Transverse colon (tissue), 4 donors: Measurements from ENCODE around the gene BRAT1. TPM values are rescaled to one million over a fixed set of nuclear protein-coding genes. Genes with fewer than 3 reads are reported as not detected.
"Not testable (repeated sequence)": the region's sequence is repeated elsewhere in the genome, so short reads cannot be mapped to it uniquely, and the experiment has no call there.

Experiments
- DNase-seq: peaks from one replicate; pipeline ENCODE4 v3.0.0-alpha.2; 2019
- H3K27ac ChIP-seq, 4 donors: fragments of 200-600 bp; sonication (generic); 2 replicates each; pipeline ENCODE4 v1.5.1; 2016 to 2018; ENCODE audit warnings: inconsistent platforms in 4 of 4
- H3K27me3 ChIP-seq: fragments of 200-600 bp; sonication (generic); 2 replicates; pipeline ENCODE4 v1.5.1; 2017; ENCODE audit warnings: inconsistent platforms
- H3K36me3 ChIP-seq, 4 donors: fragments of 200-600 bp; sonication (generic); 2 replicates each; pipeline ENCODE4 v1.5.1; 2017 to 2019; ENCODE audit warnings: inconsistent platforms in 4 of 4
- H3K4me1 ChIP-seq, 4 donors: fragments of 200-600 bp; sonication (generic); 2 replicates each; pipeline ENCODE4 v1.5.1; 2017 to 2020; ENCODE audit warnings: inconsistent platforms in 4 of 4
- H3K4me3 ChIP-seq, 4 donors: fragments of 200-600 bp; sonication (generic); 1 replicate in 1 of 4; 2 replicates in 3 of 4; pipeline versions ENCODE4 v1.5.1 to v1.6.1; 2017 to 2019; ENCODE audit warnings: inconsistent platforms in 4 of 4
- H3K9me3 ChIP-seq, 2 donors: fragments of 200-600 bp; sonication (generic); 2 replicates each; pipeline ENCODE4 v1.5.1; 2017 to 2019; ENCODE audit warnings: inconsistent platforms in 2 of 2
- CTCF ChIP-seq, 5 experiments: fragments of 200-600 bp in 3 of 5; fragments of 450-650 bp in 2 of 5; sonication (generic) in 3 of 5; IDR thresholded peaks; 1 replicate in 2 of 5; 2 replicates in 3 of 5; pipeline ENCODE4 v1.5.1; 2016 to 2017; ENCODE audit warnings: antibody characterized with exemption in 5 of 5, inconsistent platforms in 3 of 5, mild to moderate bottlenecking in 2 of 5, moderate library complexity in 1 of 5
- EP300 ChIP-seq: sonication (generic); formaldehyde crosslinking; IDR thresholded peaks from one replicate; pipeline ENCODE4 v1.6.1; 2017; ENCODE audit warnings: antibody characterized with exemption, low read depth
- POLR2A ChIP-seq: fragments of 450-650 bp; IDR thresholded peaks from one replicate; pipeline ENCODE4 v1.6.1; 2016; ENCODE audit warnings: antibody characterized with exemption, mild to moderate bottlenecking, moderate library complexity
- POLR2AphosphoS5 ChIP-seq, 3 donors: sonication (generic); formaldehyde crosslinking; IDR thresholded peaks; one replicate each; pipeline ENCODE4 v1.6.1; 2016; ENCODE audit warnings: antibody characterized with exemption in 3 of 3
- WGBS, 2 donors: methylation state at CpG; one replicate each; pipeline ENCODE4 v1.1.5; 2018; ENCODE audit warnings: low coverage in 1 of 2; 5-methylcytosine and 5-hydroxymethylcytosine counted together
- in situ Hi-C, 4 donors: fragments of 200-750 bp; cut with MboI; loops; one replicate each; pipeline versions ENCODE4 v1.15.0 to v1.15.1; 2017; ENCODE audit warnings: low sequenced_read_pairs in 3 of 4, low pct_ligation_motif_present in 1 of 4, low pct_unique_long_range_greater_than_20kb in 1 of 4
- intact Hi-C: fragments of 100-400 bp; cut with DNase I; formaldehyde crosslinking; loops from one replicate; pipeline ENCODE4 v1.15.1; 2023; ENCODE audit warnings: low total_unique reads
- total RNA-seq, 4 donors: library from RNA; depleted of rRNA; stranded (reverse); fragments of >200 nt; gene quantifications; one replicate each; pipeline ENCODE4 v1.1.0, GENCODE V29; 2016

Gene BRAT1
- total RNA-seq, 4 donors from 2014 or later, result 31.7 to 120 (median 40.4) TPM

DNA sequence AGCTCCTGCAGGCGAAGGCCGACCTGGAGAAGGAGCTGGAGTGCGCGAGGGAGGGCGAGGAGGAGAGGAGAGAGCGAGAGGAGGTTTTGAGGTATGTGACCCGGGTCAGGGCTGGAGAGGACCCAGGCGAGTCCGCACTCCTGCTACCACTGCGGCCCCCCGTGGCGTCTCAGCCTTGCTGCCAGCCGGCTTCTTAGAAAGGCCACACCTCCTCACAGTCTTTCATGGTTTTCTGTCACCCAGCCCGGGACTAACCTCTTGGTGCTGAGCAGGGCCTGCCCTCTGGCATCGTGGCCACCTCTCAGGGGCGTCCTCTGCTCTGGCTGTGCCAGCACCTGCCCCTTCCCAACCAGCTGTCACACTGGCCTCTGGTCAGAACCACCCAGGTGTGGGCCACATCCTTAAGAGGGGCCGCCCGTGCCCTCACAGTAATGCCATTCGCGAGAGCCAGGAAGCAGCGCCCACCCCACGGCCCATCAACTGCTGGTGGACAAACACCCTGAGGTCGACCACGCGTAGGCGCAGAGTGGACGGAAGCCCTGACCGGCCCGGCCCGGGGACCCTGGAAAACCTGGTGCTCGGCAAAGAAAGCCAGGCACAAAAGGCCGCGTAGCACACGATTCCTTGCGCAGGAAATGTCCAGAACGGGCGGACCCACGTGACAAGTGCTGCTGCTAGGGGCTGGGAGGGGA is 37.9 kb upstream of the BRAT1 start:
- Histone ChIP-seq H3K27ac (no peak overlapping the region), H3K36me3 (peaks cover 0 to 34% (median 5%) of the 10 kb centered on the region in 4 donors), H3K27me3 (no peaks in the 10 kb centered on the region), H3K4me1 (no peaks in the 10 kb centered on the region), H3K4me3 (no peak overlapping the region), H3K9me3 (no peaks in the 10 kb centered on the region)
- DNase-seq, result no peak
- TF ChIP-seq POLR2AphosphoS5 (IDR thresholded peaks at IDR 0.05) (no peak), POLR2A (no peak), EP300 (no peak), CTCF (IDR thresholded peaks at IDR 0.05) (no peak)
- intact Hi-C loops, result no loop called here
- in situ Hi-C loops, result no loop called here
- WGBS, 2 donors, result 93 to 100% methylated on average over 4 to 38 of the region's 38 CpGs

- in situ Hi-C loops, result no loop called here
- TF ChIP-seq POLR2A (no peak), POLR2AphosphoS5 (IDR thresholded peaks at IDR 0.05) (no peak), EP300 (no peak), CTCF (IDR thresholded peaks at IDR 0.05) (no peak)
- Histone ChIP-seq H3K9me3 (no peaks in the 10 kb centered on the region), H3K27ac (no peak overlapping the region), H3K4me1 (no peaks in the 10 kb centered on the region), H3K36me3 (peaks cover 0 to 40% (median 5%) of the 10 kb centered on the region in 4 donors), H3K4me3 (no peak overlapping the region), H3K27me3 (no peaks in the 10 kb centered on the region)
- intact Hi-C loops, result no loop called here
- DNase-seq, result no peak
- 93 to 95% methylated on average over 3 to 23 of the region's 23 CpGs for WGBS, 2 donors
Measured at GRCh38 chr7:2592375-2592865, 37.1 kb upstream of the BRAT1 start.

- in situ Hi-C loops, H3K4me1 ChIP-seq, H3K4me3 ChIP-seq, H3K27ac ChIP-seq, H3K9me3 ChIP-seq, DNase-seq, intact Hi-C loops, H3K27me3 ChIP-seq: not testable (repeated sequence)
- 93% methylated on average over 15 of the region's 15 CpGs; no CpG with 5 or more reads in 1 of the 2 donors for WGBS, 2 donors
- peaks cover 0 to 34% (median 3%) of the 10 kb centered on the region in 4 donors for H3K36me3 ChIP-seq
Measured at GRCh38 chr7:2589941-2590340, 34.6 kb upstream of the BRAT1 start.

- WGBS, 2 donors, result 91% methylated on average over 16 of the region's 16 CpGs; no CpG with 5 or more reads in 1 of the 2 donors
Measured at GRCh38 chr7:2589341-2589740, 34.0 kb upstream of the BRAT1 start.

More at GRCh38 chr7:2589341-2589740, 34.0 kb upstream of the BRAT1 start:
- TF ChIP-seq POLR2AphosphoS5 (IDR thresholded peaks at IDR 0.05), result no peak
- no peak for TF ChIP-seq POLR2A
- TF ChIP-seq EP300, result no peak
- no peak for TF ChIP-seq CTCF (IDR thresholded peaks at IDR 0.05)
- intact Hi-C loops (no loop called here), in situ Hi-C loops (no loop called here)
- Histone ChIP-seq H3K4me3 (no peak overlapping the region), H3K27ac (no peak overlapping the region), H3K4me1 (no peaks in the 10 kb centered on the region), H3K27me3 (no peaks in the 10 kb centered on the region), H3K36me3 (peaks cover 0 to 32% (median 6%) of the 10 kb centered on the region in 4 donors), H3K9me3 (no peaks in the 10 kb centered on the region)
- no peak for DNase-seq
